Activated T-helper 2 cell treated with anti-CD3 and anti-CD28 coated beads, Interferon-gamma antibody, Interleukin-2, Interleukin-4, amounts not matched to agents 10 μg/mL and 5 μg/mL and 100 μg/mL, durations not matched to agents 14 hours and 24 hours and 36 hours (primary cell): ENCODE results near the gene VPS39. TPM values are rescaled to one million over a fixed set of nuclear protein-coding genes. Genes with fewer than 3 reads are reported as not detected.

Source experiments
- DNase-seq: peaks from one replicate; pipeline ENCODE4 v3.0.0; 2021; ENCODE audit warnings: low spot score
- H3K27ac Mint-ChIP-seq: one replicate; pipeline ENCODE4 v1.8.0; 2021; ENCODE audit warnings: mixed read lengths
- H3K27me3 Mint-ChIP-seq: one replicate; pipeline ENCODE4 v1.8.0; 2021; ENCODE audit warnings: low read depth, mixed read lengths
- H3K36me3 Mint-ChIP-seq: one replicate; pipeline ENCODE4 v1.8.0; 2021; ENCODE audit warnings: low read depth, mixed read lengths
- H3K4me1 Mint-ChIP-seq: one replicate; pipeline ENCODE4 v1.8.0; 2021; ENCODE audit warnings: low read depth, mixed read lengths
- H3K4me3 Mint-ChIP-seq: one replicate; pipeline ENCODE4 v1.8.0; 2021; ENCODE audit warnings: low read depth, mild to moderate bottlenecking, moderate library complexity, mixed read lengths
- H3K9me3 Mint-ChIP-seq: one replicate; pipeline ENCODE4 v1.8.0; 2021; ENCODE audit warnings: mixed read lengths
- intact Hi-C: fragments of 100-400 bp; cut with micrococcal nuclease; formaldehyde crosslinking; loops from one replicate; pipeline ENCODE4 v1.15.1; 2023
- total RNA-seq: library from RNA; stranded (reverse); gene quantifications from 2 replicates; pipeline ENCODE4 v1.2.3, GENCODE V29; 2022

Gene VPS39
- total RNA-seq, 1 donor from 2014 or later: 67.7 TPM

- Mint-ChIP-seq H3K4me3 (no peak overlapping the region), H3K27me3 (no peaks in the 10 kb centered on the region), H3K9me3 (no peaks in the 10 kb centered on the region), H3K36me3 (no peaks in the 10 kb centered on the region), H3K4me1 (no peaks in the 10 kb centered on the region), H3K27ac (no peak overlapping the region)
- intact Hi-C loops: no loop called here
- no peak for DNase-seq
Observed at GRCh38 chr15:42144841-42145375, 63.2 kb downstream of the VPS39 start.

- H3K27ac Mint-ChIP-seq: no peak overlapping the region
- H3K4me3 Mint-ChIP-seq: no peak overlapping the region
- intact Hi-C loops: no loop called here
- H3K27me3 Mint-ChIP-seq: no peaks in the 10 kb centered on the region
- no peaks in the 10 kb centered on the region for H3K9me3 Mint-ChIP-seq
- no peak for DNase-seq
- H3K36me3 Mint-ChIP-seq: no peaks in the 10 kb centered on the region
- H3K4me1 Mint-ChIP-seq: no peaks in the 10 kb centered on the region
Observed at GRCh38 chr15:42143866-42144625, 64.1 kb downstream of the VPS39 start.

GRCh38 chr15:42143356-42143755 lies 64.7 kb downstream of the VPS39 start:
- Mint-ChIP-seq H3K27me3 (no peaks in the 10 kb centered on the region), H3K9me3 (no peaks in the 10 kb centered on the region), H3K27ac (no peak overlapping the region), H3K4me3 (no peak overlapping the region), H3K4me1 (no peaks in the 10 kb centered on the region), H3K36me3 (no peaks in the 10 kb centered on the region)
- intact Hi-C loops: no loop called here
- DNase-seq: no peak

GRCh38 chr15:42141795-42142667 lies 66.1 kb downstream of the VPS39 start:
- intact Hi-C loops: no loop called here
- no peak for DNase-seq
- Mint-ChIP-seq H3K4me1 (no peaks in the 10 kb centered on the region), H3K27ac (no peak overlapping the region), H3K36me3 (no peaks in the 10 kb centered on the region), H3K9me3 (no peaks in the 10 kb centered on the region), H3K4me3 (no peak overlapping the region), H3K27me3 (peaks cover 2% of the 10 kb centered on the region)

- H3K9me3 Mint-ChIP-seq: no peaks in the 10 kb centered on the region
- H3K4me1 Mint-ChIP-seq: no peaks in the 10 kb centered on the region
- no peaks in the 10 kb centered on the region for H3K36me3 Mint-ChIP-seq
- H3K4me3 Mint-ChIP-seq: no peak overlapping the region
- intact Hi-C loops: no loop called here
- no peak overlapping the region for H3K27ac Mint-ChIP-seq
- no peak for DNase-seq
- peaks cover 2% of the 10 kb centered on the region for H3K27me3 Mint-ChIP-seq
Observed at GRCh38 chr15:42141246-42141645, 66.9 kb downstream of the VPS39 start.

GRCh38 chr15:42140383-42141070 lies 67.6 kb downstream of the VPS39 start:
- no peak for DNase-seq

GRCh38 chr15:42139596-42139995 lies 68.5 kb downstream of the VPS39 start:
- Mint-ChIP-seq H3K36me3 (no peaks in the 10 kb centered on the region), H3K27ac (no peak overlapping the region), H3K4me1 (no peaks in the 10 kb centered on the region), H3K9me3 (no peaks in the 10 kb centered on the region), H3K27me3 (peaks cover 2% of the 10 kb centered on the region), H3K4me3 (no peak overlapping the region)
- DNase-seq: no peak
- intact Hi-C loops: loop anchor here (5.0 kb wide), 1 partner anchor 72 kb away; no protein-coding TSS in a partner anchor

More at GRCh38 chr15:42140383-42141070, 67.6 kb downstream of the VPS39 start:
- Mint-ChIP-seq H3K36me3 (no peaks in the 10 kb centered on the region), H3K4me1 (no peaks in the 10 kb centered on the region), H3K27me3 (peaks cover 2% of the 10 kb centered on the region), H3K9me3 (no peaks in the 10 kb centered on the region), H3K4me3 (no peak overlapping the region), H3K27ac (no peak overlapping the region)
- intact Hi-C loops: no loop called here

GRCh38 chr15:42138968-42139386 lies 69.1 kb downstream of the VPS39 start:
- Mint-ChIP-seq H3K4me3 (no peak overlapping the region), H3K9me3 (no peaks in the 10 kb centered on the region), H3K4me1 (no peaks in the 10 kb centered on the region), H3K27me3 (peaks cover 2% of the 10 kb centered on the region), H3K36me3 (no peaks in the 10 kb centered on the region), H3K27ac (no peak overlapping the region)
- DNase-seq: no peak
- intact Hi-C loops: loop anchor here (5.0 kb wide), 1 partner anchor 72 kb away; no protein-coding TSS in a partner anchor

- intact Hi-C loops: loop anchor here (5.0 kb wide), 1 partner anchor 71 kb away; no protein-coding TSS in a partner anchor
- H3K27me3 Mint-ChIP-seq: peaks cover 2% of the 10 kb centered on the region
- DNase-seq: no peak
Observed at GRCh38 chr15:42138411-42138810, 69.7 kb downstream of the VPS39 start.

GRCh38 chr15:42137461-42138261 lies 70.4 kb downstream of the VPS39 start:
- no peak overlapping the region for H3K4me3 Mint-ChIP-seq
- no peak for DNase-seq
- peaks cover 4% of the 10 kb centered on the region for H3K27me3 Mint-ChIP-seq

More at GRCh38 chr15:42138411-42138810, 69.7 kb downstream of the VPS39 start:
- no peak overlapping the region for H3K27ac Mint-ChIP-seq
- H3K36me3 Mint-ChIP-seq: no peaks in the 10 kb centered on the region
- no peak overlapping the region for H3K4me3 Mint-ChIP-seq
- H3K9me3 Mint-ChIP-seq: no peaks in the 10 kb centered on the region
- no peaks in the 10 kb centered on the region for H3K4me1 Mint-ChIP-seq

GRCh38 chr15:42136513-42136912 lies 71.6 kb downstream of the VPS39 start:
- Mint-ChIP-seq H3K4me1 (no peaks in the 10 kb centered on the region), H3K4me3 (no peak overlapping the region), H3K27me3 (peaks cover 4% of the 10 kb centered on the region), H3K9me3 (no peaks in the 10 kb centered on the region), H3K36me3 (no peaks in the 10 kb centered on the region), H3K27ac (no peak overlapping the region)
- intact Hi-C loops: loop anchor here (5.0 kb wide), 1 partner anchor 69 kb away; no protein-coding TSS in a partner anchor
- no peak for DNase-seq

More at GRCh38 chr15:42137461-42138261, 70.4 kb downstream of the VPS39 start:
- Mint-ChIP-seq H3K4me1 (no peaks in the 10 kb centered on the region), H3K9me3 (no peaks in the 10 kb centered on the region), H3K36me3 (no peaks in the 10 kb centered on the region), H3K27ac (no peak overlapping the region)
- intact Hi-C loops: loop anchor here (5.0 kb wide), 1 partner anchor 70 kb away; no protein-coding TSS in a partner anchor
